ENCODE results near the gene LGALS3. TPM values are rescaled to one million over a fixed set of nuclear protein-coding genes. Genes with fewer than 3 reads are reported as not detected.

LGALS3 gene
- total RNA-seq, 2 experiments from 2014 or later: 31.5 to 34.4 TPM

DNA sequence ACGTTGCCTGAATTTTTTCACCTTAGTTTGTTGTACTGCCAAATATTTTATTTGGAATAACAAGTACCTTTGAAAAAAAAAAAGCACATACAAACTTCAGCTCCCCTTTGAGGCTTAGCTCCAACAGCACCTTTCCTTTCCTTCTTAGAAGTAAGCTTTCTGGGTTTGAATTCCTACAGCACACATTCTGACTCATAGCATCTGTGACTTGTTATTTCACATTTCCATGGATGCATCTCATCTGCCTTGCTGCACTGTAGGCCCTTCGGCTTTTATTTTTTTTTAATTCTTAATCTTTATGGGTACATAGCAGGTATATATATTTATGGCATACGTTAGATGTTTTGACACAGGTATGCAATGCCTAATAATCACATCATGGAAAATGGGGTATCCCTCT is 7.2 kb downstream of the LGALS3 start:
- Mint-ChIP-seq H3K9me3 (ENCODE audit: insufficient read depth) (no peaks in the 10 kb centered on the region), H3K36me3 (ENCODE audit: low read depth) (peaks cover 62% of the 10 kb centered on the region), H3K27me3 (ENCODE audit: low read depth) (no peaks in the 10 kb centered on the region), H3K27ac (no peak overlapping the region), H3K4me1 (ENCODE audit: low read depth) (peaks cover 16% of the 10 kb centered on the region), H3K4me3 (no peak overlapping the region)
- POLR2A ChIA-PET: interaction anchor here (0.6 to 1.0 kb wide), 2 partner anchors 34 to 85 kb away, joined by 3 to 4 read pairs; partner anchors contain the start of gene MAPK1IP1L
- ATAC-seq (no peak), DNase-seq (no peak)
- CTCF ChIA-PET: interaction anchor here (1.3 kb wide), 1 partner anchor 34 kb away, joined by 4 read pairs; no protein-coding TSS in a partner anchor

GRCh38 chr14:55136885-55137786 is 8.1 kb downstream of the LGALS3 start:
- peaks cover 8% of the 10 kb centered on the region for H3K4me1 Mint-ChIP-seq (ENCODE audit: low read depth)
- no peaks in the 10 kb centered on the region for H3K9me3 Mint-ChIP-seq (ENCODE audit: insufficient read depth)
- no peaks in the 10 kb centered on the region for H3K27me3 Mint-ChIP-seq (ENCODE audit: low read depth)
- ATAC-seq (no peak), DNase-seq (no peak)
- no peak overlapping the region for H3K27ac Mint-ChIP-seq
- H3K4me3 Mint-ChIP-seq: no peak overlapping the region
- POLR2A ChIA-PET: interaction anchor here (1.1 kb wide), 2 partner anchors 35 to 86 kb away, joined by 3 read pairs; partner anchors contain the start of gene MAPK1IP1L
- peaks cover 64% of the 10 kb centered on the region for H3K36me3 Mint-ChIP-seq (ENCODE audit: low read depth)
- CTCF ChIA-PET: interaction anchor here (0.7 to 2.0 kb wide), 4 partner anchors 13 to 47 kb away, joined by 3 to 7 read pairs (median 4); no protein-coding TSS in a partner anchor

- POLR2A ChIA-PET: interaction anchor here (1.1 kb wide), 2 partner anchors 36 to 87 kb away, joined by 3 read pairs; partner anchors contain the start of gene MAPK1IP1L
Measured at GRCh38 chr14:55138091-55138490, 9.0 kb downstream of the LGALS3 start.

DNA sequence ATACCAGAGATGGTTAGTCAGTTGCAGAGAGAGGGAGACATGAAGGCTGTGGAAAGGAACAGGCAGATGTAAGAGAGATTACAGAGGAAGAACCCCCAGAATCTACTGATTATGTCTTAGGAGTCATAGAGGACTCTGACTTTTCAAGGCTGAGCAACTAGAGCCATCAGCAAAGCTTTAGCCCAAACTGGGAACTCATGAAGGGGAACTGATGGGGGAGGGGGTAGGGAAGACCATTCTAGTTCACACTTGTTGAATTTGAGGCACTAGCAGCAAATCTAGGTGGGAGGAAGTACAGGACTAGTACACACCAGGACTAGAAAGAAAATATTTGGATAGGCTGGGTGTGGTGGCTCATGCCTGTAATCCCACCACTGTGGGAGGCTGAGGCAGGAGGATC is 10.1 kb downstream of the LGALS3 start:
- ChIA-PET POLR2A (no interaction called here), CTCF (interaction anchor here (1.0 to 1.7 kb wide), 2 partner anchors 12 to 50 kb away, joined by 4 to 9 read pairs; no protein-coding TSS in a partner anchor)
- Mint-ChIP-seq H3K9me3 (ENCODE audit: insufficient read depth) (no peaks in the 10 kb centered on the region), H3K36me3 (ENCODE audit: low read depth) (peaks cover 67% of the 10 kb centered on the region), H3K4me1 (ENCODE audit: low read depth) (peaks cover 12% of the 10 kb centered on the region), H3K4me3 (no peak overlapping the region), H3K27ac (peak overlapping the region; percentile 35), H3K27me3 (ENCODE audit: low read depth) (no peaks in the 10 kb centered on the region)
- no peak for ATAC-seq
- no peak for DNase-seq

More at GRCh38 chr14:55138091-55138490, 9.0 kb downstream of the LGALS3 start:
- Mint-ChIP-seq H3K4me3 (no peak overlapping the region), H3K4me1 (ENCODE audit: low read depth) (peaks cover 6% of the 10 kb centered on the region), H3K27ac (no peak overlapping the region), H3K36me3 (ENCODE audit: low read depth) (peaks cover 66% of the 10 kb centered on the region), H3K27me3 (ENCODE audit: low read depth) (no peaks in the 10 kb centered on the region), H3K9me3 (ENCODE audit: insufficient read depth) (no peaks in the 10 kb centered on the region)
- ATAC-seq (no peak), DNase-seq (no peak)
- CTCF ChIA-PET: interaction anchor here (0.7 to 2.0 kb wide), 8 partner anchors 9 to 67 kb away, joined by 3 to 9 read pairs (median 4); no protein-coding TSS in a partner anchor

- Mint-ChIP-seq H3K4me1 (ENCODE audit: low read depth) (peaks cover 19% of the 10 kb centered on the region), H3K4me3 (no peak overlapping the region), H3K9me3 (ENCODE audit: insufficient read depth) (no peaks in the 10 kb centered on the region), H3K27me3 (ENCODE audit: low read depth) (no peaks in the 10 kb centered on the region), H3K27ac (no peak overlapping the region), H3K36me3 (ENCODE audit: low read depth) (peaks cover 71% of the 10 kb centered on the region)
- CTCF ChIA-PET: no interaction called here
- DNase-seq (no peak), ATAC-seq (no peak)
- POLR2A ChIA-PET: no interaction called here
Measured at GRCh38 chr14:55139696-55140509, 10.9 kb downstream of the LGALS3 start.

- no peak for ATAC-seq
- ChIA-PET CTCF (no interaction called here), POLR2A (no interaction called here)
- H3K27me3 Mint-ChIP-seq (ENCODE audit: low read depth): no peaks in the 10 kb centered on the region
- H3K4me1 Mint-ChIP-seq (ENCODE audit: low read depth): peaks cover 28% of the 10 kb centered on the region
- H3K9me3 Mint-ChIP-seq (ENCODE audit: insufficient read depth): no peaks in the 10 kb centered on the region
- no peak for DNase-seq
- H3K4me3 Mint-ChIP-seq: no peak overlapping the region
- no peak overlapping the region for H3K27ac Mint-ChIP-seq
- peaks cover 84% of the 10 kb centered on the region for H3K36me3 Mint-ChIP-seq (ENCODE audit: low read depth)
Measured at GRCh38 chr14:55141825-55142224, 12.8 kb downstream of the LGALS3 start.

DNA sequence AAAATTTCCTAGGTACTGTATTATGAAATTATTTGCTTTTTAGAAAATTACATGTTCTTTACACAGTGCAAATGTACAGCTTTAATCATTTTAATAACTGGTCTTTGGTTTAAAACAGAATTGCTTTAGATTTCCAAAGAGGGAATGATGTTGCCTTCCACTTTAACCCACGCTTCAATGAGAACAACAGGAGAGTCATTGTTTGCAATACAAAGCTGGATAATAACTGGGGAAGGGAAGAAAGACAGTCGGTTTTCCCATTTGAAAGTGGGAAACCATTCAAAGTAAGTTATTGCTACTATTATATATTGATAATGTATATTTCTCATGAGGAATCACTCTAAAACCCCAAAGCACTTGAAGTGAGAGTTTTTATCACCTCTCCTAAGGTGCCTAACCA is 13.4 kb downstream of the LGALS3 start:
- H3K4me3 Mint-ChIP-seq: no peak overlapping the region
- ChIA-PET POLR2A (interaction anchor here (0.6 kb wide), 1 partner anchor 15 kb away, joined by 4 read pairs; no protein-coding TSS in a partner anchor), CTCF (interaction anchor here (1.2 to 1.3 kb wide), 2 partner anchors 11 to 70 kb away, joined by 3 to 4 read pairs; no protein-coding TSS in a partner anchor)
- no peaks in the 10 kb centered on the region for H3K27me3 Mint-ChIP-seq (ENCODE audit: low read depth)
- peaks cover 82% of the 10 kb centered on the region for H3K36me3 Mint-ChIP-seq (ENCODE audit: low read depth)
- no peaks in the 10 kb centered on the region for H3K9me3 Mint-ChIP-seq (ENCODE audit: insufficient read depth)
- DNase-seq (no peak), ATAC-seq (no peak)
- no peak overlapping the region for H3K27ac Mint-ChIP-seq
- H3K4me1 Mint-ChIP-seq (ENCODE audit: low read depth): peaks cover 31% of the 10 kb centered on the region

DNA sequence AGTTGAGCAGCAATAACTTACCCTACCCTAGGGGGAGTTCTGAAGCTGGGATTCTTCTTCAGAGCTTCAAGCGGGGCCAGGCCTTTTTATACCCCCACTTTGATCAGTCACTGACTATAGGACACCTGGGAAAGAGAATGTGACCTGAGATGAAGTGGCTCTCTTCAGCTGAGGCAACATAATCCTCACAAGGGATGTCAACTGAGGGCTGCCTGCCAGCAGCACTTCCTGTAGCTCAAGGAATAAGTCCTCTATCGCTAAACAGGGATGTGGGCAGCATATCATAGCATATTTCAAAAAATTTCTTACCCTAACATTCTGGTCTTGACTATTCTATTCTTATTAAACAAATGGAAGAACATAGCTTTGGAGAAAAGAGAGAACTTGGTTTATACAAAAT is 17.4 kb downstream of the LGALS3 start:
- no peak for ATAC-seq
- DNase-seq: no peak
- Mint-ChIP-seq H3K36me3 (ENCODE audit: low read depth) (peaks cover 75% of the 10 kb centered on the region), H3K4me3 (no peak overlapping the region), H3K27me3 (ENCODE audit: low read depth) (no peaks in the 10 kb centered on the region), H3K4me1 (ENCODE audit: low read depth) (peaks cover 31% of the 10 kb centered on the region), H3K9me3 (ENCODE audit: insufficient read depth) (no peaks in the 10 kb centered on the region), H3K27ac (no peak overlapping the region)
- ChIA-PET CTCF (interaction anchor here (0.7 to 1.4 kb wide), 3 partner anchors 14 to 55 kb away, joined by 3 to 4 read pairs (median 3); no protein-coding TSS in a partner anchor), POLR2A (no interaction called here)

GRCh38 chr14:55151601-55152000 is 22.5 kb downstream of the LGALS3 start:
- no peaks in the 10 kb centered on the region for H3K27me3 Mint-ChIP-seq (ENCODE audit: low read depth)
- H3K4me1 Mint-ChIP-seq (ENCODE audit: low read depth): peaks cover 6% of the 10 kb centered on the region
- H3K36me3 Mint-ChIP-seq (ENCODE audit: low read depth): peaks cover 67% of the 10 kb centered on the region
- H3K9me3 Mint-ChIP-seq (ENCODE audit: insufficient read depth): no peaks in the 10 kb centered on the region
- ChIA-PET POLR2A (interaction anchor here (0.7 kb wide), 1 partner anchor 79 kb away, joined by 3 read pairs; no protein-coding TSS in a partner anchor), CTCF (interaction anchor here (0.7 kb wide), 1 partner anchor 22 kb away, joined by 3 read pairs; no protein-coding TSS in a partner anchor)
- H3K27ac Mint-ChIP-seq: no peak overlapping the region
- ATAC-seq: no peak
- no peak overlapping the region for H3K4me3 Mint-ChIP-seq
- no peak for DNase-seq

- ATAC-seq: no peak
Measured at GRCh38 chr14:55152052-55152753, 23.2 kb downstream of the LGALS3 start.

DNA sequence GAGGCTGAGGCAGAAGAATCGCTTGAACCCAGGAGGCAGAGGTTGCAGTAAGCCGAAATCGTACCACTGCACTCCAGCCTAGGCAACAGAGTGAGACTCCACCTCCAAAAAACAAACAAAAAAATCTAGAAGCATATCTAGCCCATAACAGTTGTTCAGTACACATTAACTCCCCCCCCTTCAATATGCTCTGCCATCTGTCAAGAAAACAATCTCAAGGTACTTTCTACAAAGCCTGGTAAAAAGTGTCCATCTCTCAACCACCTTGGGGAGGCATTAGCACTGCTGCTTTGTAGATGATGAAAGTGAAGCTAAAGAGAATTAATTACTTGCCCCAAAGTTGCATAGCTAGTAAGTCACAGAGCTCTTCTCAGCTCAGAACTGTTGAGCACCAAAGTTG is 24.9 kb downstream of the LGALS3 start:
- Mint-ChIP-seq H3K27ac (no peak overlapping the region), H3K36me3 (ENCODE audit: low read depth) (peaks cover 67% of the 10 kb centered on the region), H3K27me3 (ENCODE audit: low read depth) (no peaks in the 10 kb centered on the region), H3K9me3 (ENCODE audit: insufficient read depth) (no peaks in the 10 kb centered on the region), H3K4me3 (no peak overlapping the region), H3K4me1 (ENCODE audit: low read depth) (peaks cover 6% of the 10 kb centered on the region)
- DNase-seq (no peak), ATAC-seq (no peak)
- ChIA-PET CTCF (interaction anchor here (0.7 to 1.5 kb wide), 2 partner anchors 52 to 235 kb away, joined by 3 to 4 read pairs; no protein-coding TSS in a partner anchor), POLR2A (no interaction called here)

More at GRCh38 chr14:55152052-55152753, 23.2 kb downstream of the LGALS3 start:
- no peaks in the 10 kb centered on the region for H3K9me3 Mint-ChIP-seq (ENCODE audit: insufficient read depth)
- no peak for DNase-seq
- H3K4me1 Mint-ChIP-seq (ENCODE audit: low read depth): peaks cover 6% of the 10 kb centered on the region
- H3K4me3 Mint-ChIP-seq: no peak overlapping the region
- POLR2A ChIA-PET: no interaction called here
- H3K27ac Mint-ChIP-seq: no peak overlapping the region
- H3K27me3 Mint-ChIP-seq (ENCODE audit: low read depth): no peaks in the 10 kb centered on the region
- peaks cover 67% of the 10 kb centered on the region for H3K36me3 Mint-ChIP-seq (ENCODE audit: low read depth)
- CTCF ChIA-PET: interaction anchor here (0.7 to 1.4 kb wide), 6 partner anchors 9 to 346 kb away, joined by 3 to 4 read pairs (median 4); partner anchors contain the start of gene MAPK1IP1L

Data from activated CD8-positive, alpha-beta T cell treated with anti-CD3 and anti-CD28 coated beads, Interleukin-2, amount 10 ng/mL, durations not matched to agents 7 days and 5 days (primary cell).